ENCODE results near the gene DNAJC13.

DNAJC13 gene

GRCh38 chr3:132407025-132407424, 10.3 kb upstream of the DNAJC13 start:
- DNase-seq, result no peak

GRCh38 chr3:132414841-132415240, 2.5 kb upstream of the DNAJC13 start:
- DNase-seq, result no peak

- DNase-seq, result no peak
These were observed 1.1 kb upstream of the DNAJC13 start for GRCh38 chr3:132416161-132416560.

- no peak for DNase-seq
These were observed 551 bp downstream of the DNAJC13 start for GRCh38 chr3:132417695-132418411.

- no peak for DNase-seq
These were observed 1.6 kb downstream of the DNAJC13 start for GRCh38 chr3:132418916-132419315.

- no peak for DNase-seq
These were observed 4.5 kb downstream of the DNAJC13 start for GRCh38 chr3:132421832-132422231.

GRCh38 chr3:132422531-132422930, 5.2 kb downstream of the DNAJC13 start:
- no peak for DNase-seq

- DNase-seq, result no peak
These were observed 15.3 kb downstream of the DNAJC13 start for GRCh38 chr3:132432639-132433038.

GRCh38 chr3:132433121-132433520, 15.8 kb downstream of the DNAJC13 start:
- no peak for DNase-seq

- no peak for DNase-seq
These were observed 18.1 kb downstream of the DNAJC13 start for GRCh38 chr3:132435224-132435910.

- DNase-seq, result no peak
These were observed 18.7 kb downstream of the DNAJC13 start for GRCh38 chr3:132435911-132436425.

- DNase-seq, result no peak
These were observed 26.1 kb downstream of the DNAJC13 start for GRCh38 chr3:132443421-132443820.

GRCh38 chr3:132444383-132444782, 27.1 kb downstream of the DNAJC13 start:
- DNase-seq, result no peak

- DNase-seq, result no peak
These were observed 28.5 kb downstream of the DNAJC13 start for GRCh38 chr3:132445817-132446216.

GRCh38 chr3:132448216-132448961, 31.1 kb downstream of the DNAJC13 start:
- DNase-seq, result no peak

- DNase-seq, result no peak
These were observed 38.8 kb downstream of the DNAJC13 start for GRCh38 chr3:132456136-132456535.

GRCh38 chr3:132456571-132456970, 39.3 kb downstream of the DNAJC13 start:
- DNase-seq, result no peak

- no peak for DNase-seq
These were observed 40.0 kb downstream of the DNAJC13 start for GRCh38 chr3:132457286-132457685.

GRCh38 chr3:132459551-132459950, 42.2 kb downstream of the DNAJC13 start:
- no peak for DNase-seq

GRCh38 chr3:132461544-132461943, 44.2 kb downstream of the DNAJC13 start:
- DNase-seq, result no peak

GRCh38 chr3:132464066-132464465, 46.8 kb downstream of the DNAJC13 start:
- no peak for DNase-seq

GRCh38 chr3:132469326-132469725, 52.0 kb downstream of the DNAJC13 start:
- DNase-seq, result no peak

GRCh38 chr3:132486099-132486498, 68.8 kb downstream of the DNAJC13 start:
- no peak for DNase-seq

- no peak for DNase-seq
These were observed 70.8 kb downstream of the DNAJC13 start for GRCh38 chr3:132488151-132488550.
